ENCODE data around the gene SQSTM1. TPM values are rescaled to one million over a fixed set of nuclear protein-coding genes. Genes with fewer than 3 reads are reported as not detected.

Gene SQSTM1
- total RNA-seq, 2 donors from 2014 or later = 249 to 606 TPM

- DNase-seq (no peak), ATAC-seq (no peak)
- no peaks in the 10 kb centered on the region for H3K9me3 ChIP-seq
- H3K27ac ChIP-seq = no peak overlapping the region
- TF ChIP-seq POLR2A (IDR thresholded peaks at IDR 0.05) (no peak), CTCF (IDR thresholded peaks at IDR 0.05) (no peak)
- WGBS, 2 donors = 84 to 98% methylated on average over 4 of the region's 4 CpGs
- H3K4me3 ChIP-seq = no peak overlapping the region
- no peaks in the 10 kb centered on the region for H3K4me1 ChIP-seq
- peaks cover 4 to 7% of the 10 kb centered on the region in 2 donors for H3K36me3 ChIP-seq (replicated peaks in 1 of 2; ENCODE audit: insufficient read depth in 1 of 2, low read depth in 2 of 2)
- intact Hi-C loops (cut with DNase I) = no loop called here
- H3K27me3 ChIP-seq = no peaks in the 10 kb centered on the region
These were observed 61.6 kb downstream of the SQSTM1 start for GRCh38 chr5:179882338-179882737.

GRCh38 chr5:179883163-179883562 is 62.5 kb downstream of the SQSTM1 start:
- Histone ChIP-seq H3K9me3 (no peaks in the 10 kb centered on the region), H3K27me3 (no peaks in the 10 kb centered on the region), H3K36me3 (replicated peaks in 1 of 2; ENCODE audit: insufficient read depth in 1 of 2, low read depth in 2 of 2) (peaks cover 4 to 7% of the 10 kb centered on the region in 2 donors), H3K4me1 (no peaks in the 10 kb centered on the region), H3K27ac (no peak overlapping the region), H3K4me3 (no peak overlapping the region)
- TF ChIP-seq CTCF (IDR thresholded peaks at IDR 0.05) (no peak), POLR2A (IDR thresholded peaks at IDR 0.05) (no peak)
- intact Hi-C loops (cut with DNase I) = no loop called here
- no peak for DNase-seq
- WGBS, 2 donors = 99 to 100% methylated on average over 3 of the region's 3 CpGs
- no peak for ATAC-seq

- Histone ChIP-seq H3K27ac (no peak overlapping the region), H3K4me3 (no peak overlapping the region), H3K36me3 (replicated peaks in 1 of 2; ENCODE audit: insufficient read depth in 1 of 2, low read depth in 2 of 2) (peaks cover 10% of the 10 kb centered on the region in 2 donors), H3K27me3 (no peaks in the 10 kb centered on the region), H3K4me1 (no peaks in the 10 kb centered on the region), H3K9me3 (no peaks in the 10 kb centered on the region)
- DNase-seq (no peak), ATAC-seq (no peak)
- intact Hi-C loops (cut with DNase I) = no loop called here
- 96 to 98% methylated on average over 13 of the region's 13 CpGs for WGBS, 2 donors
- TF ChIP-seq POLR2A (IDR thresholded peaks at IDR 0.05) (no peak), CTCF (IDR thresholded peaks at IDR 0.05) (no peak)
These were observed 64.9 kb downstream of the SQSTM1 start for GRCh38 chr5:179885491-179886090.

- no peak overlapping the region for H3K4me3 ChIP-seq
- no peaks in the 10 kb centered on the region for H3K4me1 ChIP-seq
- DNase-seq (no peak), ATAC-seq (no peak)
- intact Hi-C loops (cut with DNase I) = no loop called here
- peaks cover 10 to 15% of the 10 kb centered on the region in 2 donors for H3K36me3 ChIP-seq (replicated peaks in 1 of 2; ENCODE audit: insufficient read depth in 1 of 2, low read depth in 2 of 2)
- TF ChIP-seq CTCF (IDR thresholded peaks at IDR 0.05) (no peak), POLR2A (IDR thresholded peaks at IDR 0.05) (no peak)
- H3K27ac ChIP-seq = no peak overlapping the region
- 92 to 95% methylated on average over 14 of the region's 14 CpGs for WGBS, 2 donors
- H3K9me3 ChIP-seq = no peaks in the 10 kb centered on the region
- H3K27me3 ChIP-seq = no peaks in the 10 kb centered on the region
These were observed 65.6 kb downstream of the SQSTM1 start for GRCh38 chr5:179886190-179886911.

Data from body of pancreas (tissue), 4 donors.